Effector memory CD4-positive, alpha-beta T cell (primary cell): ENCODE results near the gene LRCH3.
A peak's percentile ranks its signal among the peaks of the same experiment; 100 is the strongest.
"Not testable (repeated sequence)": the region's sequence is repeated elsewhere in the genome, so short reads cannot be mapped to it uniquely, and the experiment has no call there.

Experiments used
- DNase-seq, 3 donors: peaks; one replicate each; pipeline ENCODE4 v3.0.0-alpha.2; 2020
- H3K27ac ChIP-seq: 2 replicates; pipeline ENCODE4 v1.7.0; 2013; ENCODE audit warnings: mild to moderate bottlenecking, low read length, moderate library complexity; ENCODE audit not compliant: insufficient read depth, poor library complexity, severe bottlenecking
- H3K27me3 ChIP-seq: replicated peaks from 2 replicates; pipeline ENCODE4 v1.7.0; 2013; ENCODE audit warnings: mild to moderate bottlenecking, low read length; ENCODE audit not compliant: insufficient read depth, control insufficient read depth, poor library complexity, severe bottlenecking
- H3K36me3 ChIP-seq: 2 replicates; pipeline ENCODE4 v1.7.0; 2013; ENCODE audit warnings: mild to moderate bottlenecking, low read length, moderate library complexity; ENCODE audit not compliant: control insufficient read depth, insufficient read depth
- H3K4me1 ChIP-seq: 2 replicates; pipeline ENCODE4 v1.7.0; 2013; ENCODE audit warnings: low read length, mild to moderate bottlenecking; ENCODE audit not compliant: control insufficient read depth, insufficient read depth, poor library complexity, severe bottlenecking
- H3K4me3 ChIP-seq: 2 replicates; pipeline ENCODE4 v1.7.0; 2013; ENCODE audit warnings: low read length, low read depth, mild to moderate bottlenecking; ENCODE audit not compliant: insufficient read depth, poor library complexity, severe bottlenecking
- H3K9me3 ChIP-seq: 2 replicates; pipeline ENCODE4 v1.7.0; 2013; ENCODE audit warnings: mild to moderate bottlenecking, low read length, moderate library complexity; ENCODE audit not compliant: control insufficient read depth

Gene LRCH3

DNA sequence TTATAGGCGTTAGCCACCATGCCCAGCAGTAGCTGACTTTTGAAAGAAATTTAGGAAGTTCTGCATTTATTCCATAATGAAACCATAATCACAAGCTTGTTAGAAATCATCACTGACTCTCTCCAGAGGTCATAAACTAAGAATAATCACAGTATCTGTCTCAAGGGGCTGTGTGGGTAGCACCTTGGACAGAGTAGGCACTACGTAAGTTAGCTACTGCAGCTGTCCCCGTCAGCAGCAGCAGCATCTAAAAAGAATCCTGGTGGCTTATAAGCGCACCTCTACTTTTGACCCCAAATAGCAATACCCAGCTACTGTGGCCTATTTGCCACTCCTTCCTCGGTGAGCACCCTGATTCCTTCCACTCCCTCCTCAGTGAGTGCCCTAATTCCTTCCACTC, 101.1 kb downstream of the LRCH3 start:
- Histone ChIP-seq H3K27ac (no peak overlapping the region), H3K4me3 (no peak overlapping the region), H3K36me3 (no peaks in the 10 kb centered on the region), H3K27me3 (no peaks in the 10 kb centered on the region), H3K4me1 (no peaks in the 10 kb centered on the region), H3K9me3 (no peaks in the 10 kb centered on the region)
- DNase-seq: no peak

DNA sequence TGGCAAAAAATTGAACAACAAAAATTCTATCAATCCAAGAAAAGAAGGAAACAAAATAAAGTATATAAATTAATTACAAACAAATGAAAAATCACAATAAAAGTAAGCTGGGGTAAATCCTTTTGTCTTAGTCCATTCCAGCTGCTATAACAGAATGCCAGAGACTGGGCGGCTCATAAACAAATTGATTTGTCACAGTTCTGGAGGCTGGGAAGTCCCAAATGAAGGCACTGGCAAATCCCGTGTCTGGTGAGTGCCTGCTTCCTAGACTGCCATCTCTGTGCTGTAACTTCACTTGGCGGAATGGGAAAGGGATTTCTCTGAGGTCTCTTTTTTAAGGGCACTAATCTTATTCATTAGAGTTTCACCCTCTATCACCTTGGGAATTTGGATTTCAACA, 105.4 kb downstream of the LRCH3 start:
- Histone ChIP-seq H3K4me3 (no peak overlapping the region), H3K27ac (no peak overlapping the region), H3K27me3 (no peaks in the 10 kb centered on the region), H3K4me1 (no peaks in the 10 kb centered on the region), H3K36me3 (no peaks in the 10 kb centered on the region), H3K9me3 (no peaks in the 10 kb centered on the region)
- DNase-seq: no peak

DNA sequence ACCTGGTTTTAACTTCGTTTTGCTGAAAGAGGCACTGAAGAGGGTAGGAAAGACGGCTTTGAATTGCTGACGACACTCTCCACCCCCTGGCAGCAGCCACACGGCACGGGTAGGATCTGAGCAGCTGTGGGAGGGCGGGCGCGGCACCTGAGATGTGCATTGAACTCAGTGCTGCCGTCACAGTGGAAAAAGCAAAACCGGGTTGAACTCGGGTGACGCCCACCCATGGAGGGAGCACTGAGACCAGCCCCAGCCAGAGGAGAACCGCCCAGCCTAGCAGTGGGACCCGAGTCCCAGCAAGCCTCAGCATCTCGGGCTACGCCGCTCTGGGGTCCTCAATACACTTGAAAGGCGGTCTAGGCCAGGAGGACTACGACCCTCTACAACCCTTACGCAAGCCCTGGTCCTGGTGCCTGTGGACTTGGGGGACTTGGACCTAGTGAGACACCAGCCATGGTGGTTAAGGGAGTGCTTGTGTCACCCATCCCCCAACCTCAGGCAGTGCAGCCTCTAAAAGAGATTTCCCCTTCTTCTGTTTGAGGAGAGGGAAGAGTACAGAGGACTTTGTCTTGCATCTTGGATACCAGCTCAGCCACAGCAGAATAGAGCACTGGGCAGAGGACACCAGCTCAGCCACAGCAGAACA, 108.9 kb downstream of the LRCH3 start:
- no peaks in the 10 kb centered on the region for H3K4me1 ChIP-seq
- DNase-seq: no peak
- no peaks in the 10 kb centered on the region for H3K9me3 ChIP-seq
- H3K4me3 ChIP-seq: no peak overlapping the region
- H3K27me3 ChIP-seq: no peaks in the 10 kb centered on the region
- H3K36me3 ChIP-seq: no peaks in the 10 kb centered on the region
- H3K27ac ChIP-seq: no peak overlapping the region

DNA sequence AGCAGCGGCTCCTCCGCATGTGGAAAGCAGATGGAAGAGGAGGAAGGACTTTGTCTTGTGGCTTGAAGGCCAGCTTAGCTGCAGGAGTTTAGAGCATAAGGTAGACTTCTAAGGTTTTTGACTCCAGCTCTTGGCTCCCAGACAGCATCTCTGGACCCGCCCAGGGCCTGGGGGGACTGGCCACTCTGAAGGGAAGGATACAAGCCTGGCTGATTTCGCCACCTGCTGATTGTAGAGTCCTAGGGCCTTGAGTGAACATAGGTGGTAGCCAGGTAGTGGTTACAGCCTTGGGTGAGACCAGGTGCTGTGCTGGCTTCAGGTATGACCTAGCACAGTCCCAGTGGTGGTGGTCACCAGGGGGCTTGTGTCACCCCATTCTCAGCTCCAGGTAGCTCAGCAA, 110.6 kb downstream of the LRCH3 start:
- no peaks in the 10 kb centered on the region for H3K27me3 ChIP-seq
- no peaks in the 10 kb centered on the region for H3K36me3 ChIP-seq
- H3K9me3 ChIP-seq: no peaks in the 10 kb centered on the region
- H3K4me1 ChIP-seq: no peaks in the 10 kb centered on the region
- no peak overlapping the region for H3K4me3 ChIP-seq
- no peak overlapping the region for H3K27ac ChIP-seq
- no peak for DNase-seq

DNA sequence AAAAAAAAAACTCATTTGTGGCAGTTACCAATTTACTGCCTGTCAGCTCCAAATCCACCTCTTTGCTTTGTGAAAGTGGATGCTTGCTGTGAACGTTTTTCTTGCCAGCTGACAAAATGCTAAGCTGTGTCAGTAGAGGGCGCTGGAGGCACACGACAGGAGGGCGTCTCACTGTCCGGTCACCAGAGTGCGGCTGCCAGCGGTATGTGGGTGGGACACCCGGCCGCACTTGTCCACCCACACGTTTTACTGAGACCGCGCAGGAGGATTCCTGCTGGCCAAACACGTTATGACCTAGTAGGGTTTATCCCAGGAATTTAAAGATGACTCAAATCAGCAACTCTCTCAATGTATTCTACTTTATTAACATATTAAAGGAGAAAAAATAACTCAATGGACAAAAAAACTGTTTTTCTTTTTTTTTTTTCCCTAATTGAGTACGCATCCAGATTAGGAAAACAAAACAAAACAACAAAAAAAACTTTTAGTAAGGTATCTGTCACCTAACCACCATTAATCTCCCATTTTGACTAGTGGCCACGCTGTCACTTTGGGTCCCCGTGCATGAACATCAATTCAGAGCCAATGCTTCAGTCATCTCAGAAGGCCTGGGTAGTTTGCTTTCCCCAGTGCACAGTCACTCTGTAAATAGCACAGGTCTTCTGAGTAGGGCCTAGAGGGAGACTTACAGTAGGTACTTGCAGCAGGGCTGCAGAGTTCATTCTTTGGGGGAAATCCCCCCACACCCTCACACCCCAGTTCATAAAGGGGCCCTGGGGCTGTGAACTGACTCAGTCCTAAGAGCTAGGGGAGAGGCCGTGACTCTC, 115.2 kb downstream of the LRCH3 start:
- Histone ChIP-seq H3K4me1 (no peaks in the 10 kb centered on the region), H3K27ac (no peak overlapping the region), H3K36me3 (no peaks in the 10 kb centered on the region), H3K4me3 (no peak overlapping the region), H3K27me3 (no peaks in the 10 kb centered on the region), H3K9me3 (no peaks in the 10 kb centered on the region)
- peak; percentile 45 to 63 (median 46) for DNase-seq

DNA sequence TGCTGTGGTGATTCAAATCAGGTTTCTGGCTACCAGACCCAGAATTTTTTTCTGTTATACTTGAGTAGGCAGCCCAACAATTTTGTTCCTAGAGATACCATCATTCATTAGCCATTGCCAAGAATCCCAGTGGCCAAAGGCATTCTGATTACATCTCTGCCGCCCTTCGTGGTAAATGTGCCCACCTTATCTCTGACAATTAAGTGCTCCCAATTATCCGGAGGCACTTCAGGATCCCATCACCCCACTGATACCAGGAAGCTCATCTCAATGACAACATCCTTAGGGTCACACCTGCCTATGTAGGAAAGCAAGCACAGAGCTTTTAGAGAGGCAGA, 115.8 kb downstream of the LRCH3 start:
- Histone ChIP-seq H3K4me3 (no peak overlapping the region), H3K36me3 (no peaks in the 10 kb centered on the region), H3K27me3 (no peaks in the 10 kb centered on the region), H3K9me3 (no peaks in the 10 kb centered on the region), H3K4me1 (no peaks in the 10 kb centered on the region), H3K27ac (no peak overlapping the region)
- no peak for DNase-seq

DNA sequence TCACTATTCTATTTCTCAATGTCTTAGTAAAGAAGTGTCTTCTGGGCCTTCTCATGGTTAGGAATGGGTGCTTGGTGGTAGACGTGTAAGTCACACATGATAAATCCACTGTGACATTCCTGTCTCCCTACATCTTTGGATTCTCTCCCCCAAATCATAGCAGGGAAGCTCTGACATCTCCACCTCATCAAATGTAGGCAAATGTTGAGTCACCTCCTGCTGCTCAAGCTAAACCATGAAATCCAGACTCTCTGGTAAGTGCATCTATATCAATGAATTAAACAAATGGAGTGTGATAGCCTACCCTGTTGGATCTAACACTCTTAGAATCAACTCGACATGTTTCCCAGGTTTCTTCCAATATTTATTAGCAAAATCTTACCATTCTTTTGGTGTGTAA, 116.1 kb downstream of the LRCH3 start:
- H3K4me1 ChIP-seq: no peaks in the 10 kb centered on the region
- no peak overlapping the region for H3K4me3 ChIP-seq
- no peaks in the 10 kb centered on the region for H3K36me3 ChIP-seq
- no peak for DNase-seq
- no peak overlapping the region for H3K27ac ChIP-seq
- no peaks in the 10 kb centered on the region for H3K9me3 ChIP-seq
- no peaks in the 10 kb centered on the region for H3K27me3 ChIP-seq

DNA sequence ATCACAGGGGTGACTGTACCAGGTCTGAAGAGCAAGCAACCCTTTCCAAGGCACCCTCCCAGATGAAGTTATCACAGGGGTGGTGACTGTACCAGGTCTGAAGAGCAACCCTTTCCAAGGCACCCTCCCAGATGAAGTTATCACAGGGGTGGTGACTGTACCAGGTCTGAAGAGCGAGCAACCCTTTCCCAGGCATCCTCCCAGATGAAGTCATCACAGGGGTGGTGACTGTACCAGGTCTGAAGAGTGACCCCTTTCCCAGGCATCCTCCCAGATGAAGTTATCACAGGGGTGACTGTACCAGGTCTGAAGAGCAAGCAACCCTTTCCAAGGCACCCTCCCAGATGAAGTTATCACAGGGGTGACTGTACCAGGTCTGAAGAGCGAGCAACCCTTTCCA, 117.5 kb downstream of the LRCH3 start:
- not testable (repeated sequence) for H3K27me3 ChIP-seq, H3K36me3 ChIP-seq, DNase-seq, H3K4me3 ChIP-seq, H3K9me3 ChIP-seq, H3K27ac ChIP-seq, H3K4me1 ChIP-seq

DNA sequence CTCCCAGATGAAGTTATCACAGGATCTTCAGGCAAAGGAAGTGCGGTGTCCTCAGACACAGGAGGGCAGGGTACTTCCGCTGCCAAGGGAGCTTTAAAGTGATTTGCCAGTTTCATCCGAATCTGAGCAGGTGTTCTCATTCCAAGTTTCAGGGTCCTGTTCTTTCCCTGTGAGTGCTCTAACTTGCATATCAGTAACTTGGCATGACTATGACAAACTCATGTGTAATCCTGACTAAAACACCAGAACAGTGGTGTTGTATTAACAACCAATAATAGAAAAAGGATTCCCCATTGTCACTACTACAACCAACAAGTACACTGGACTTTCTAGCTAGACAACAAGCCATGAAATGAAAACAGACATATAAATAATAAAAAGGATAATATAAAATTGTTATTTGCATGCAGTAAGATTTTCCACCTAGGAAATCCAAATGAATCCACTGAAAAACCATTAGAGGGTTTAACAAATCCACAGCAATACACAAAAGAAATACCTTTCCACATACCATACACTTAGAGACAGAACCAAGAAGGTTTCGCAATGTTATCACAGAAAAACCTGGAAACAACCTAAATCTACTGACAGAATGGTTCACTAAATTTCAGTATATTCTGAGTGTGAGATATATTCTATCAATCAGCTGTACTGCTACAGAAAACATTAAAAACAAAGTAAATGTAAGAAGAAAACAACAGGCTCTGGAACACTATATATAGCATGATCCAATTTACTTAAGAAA, 118.1 kb downstream of the LRCH3 start:
- Histone ChIP-seq H3K9me3 (no peaks in the 10 kb centered on the region), H3K36me3 (no peaks in the 10 kb centered on the region), H3K4me1 (no peaks in the 10 kb centered on the region), H3K27me3 (no peaks in the 10 kb centered on the region), H3K27ac (no peak overlapping the region), H3K4me3 (no peak overlapping the region)
- no peak for DNase-seq
